CD8-positive, alpha-beta memory T cell (primary cell): ENCODE measurements around the gene NDUFAF4. TPM values are rescaled to one million over a fixed set of nuclear protein-coding genes. Genes with fewer than 3 reads are reported as not detected.

Experiments used
- CTCF ChIA-PET: fragments of 350-600 bp; sonication (Branson Sonifier 250); formaldehyde crosslinking; loops from one replicate; lab custom pipeline; 2021; ENCODE audit warnings: antibody characterized with exemption; lab: Charles Lee
- POLR2A ChIA-PET: fragments of 350-600 bp; sonication (Branson Sonifier 250); formaldehyde crosslinking; loops from one replicate; lab custom pipeline; 2021; ENCODE audit warnings: antibody characterized with exemption; lab: Charles Lee
- DNase-seq, 5 donors: peaks; one replicate each; pipeline versions ENCODE4 v3.0.0 to v3.0.0-alpha.2; 2020 to 2022; ENCODE audit warnings: mixed read lengths in 1 of 5
- H3K27ac ChIP-seq: one replicate; pipeline ENCODE4 v1.7.0; 2013; ENCODE audit warnings: low read depth, mild to moderate bottlenecking, low read length, moderate library complexity
- H3K27me3 ChIP-seq: 2 replicates; pipeline ENCODE4 v1.7.0; 2013; ENCODE audit warnings: low read length, mild to moderate bottlenecking; ENCODE audit not compliant: insufficient read depth, poor library complexity, severe bottlenecking
- H3K36me3 ChIP-seq: 2 replicates; pipeline ENCODE4 v1.7.0; 2013; ENCODE audit warnings: mild to moderate bottlenecking, low read length, moderate library complexity; ENCODE audit not compliant: insufficient read depth
- H3K4me1 ChIP-seq: 2 replicates; pipeline ENCODE4 v1.7.0; 2013; ENCODE audit warnings: mild to moderate bottlenecking, low read length, moderate library complexity; ENCODE audit not compliant: insufficient read depth
- H3K4me3 ChIP-seq: 2 replicates; pipeline ENCODE4 v1.7.0; 2013; ENCODE audit warnings: mild to moderate bottlenecking, low read length
- H3K9me3 ChIP-seq: 2 replicates; pipeline ENCODE4 v1.7.0; 2013; ENCODE audit warnings: mild to moderate bottlenecking, low read length
- H3K27ac Mint-ChIP-seq, 8 donors: one replicate each; pipeline ENCODE4 v1.8.0; 2020 to 2021; ENCODE audit warnings: mixed read lengths in 8 of 8, mild to moderate bottlenecking in 6 of 8, inconsistent platforms in 3 of 8, moderate library complexity in 3 of 8
- H3K27me3 Mint-ChIP-seq, 2 donors: one replicate each; pipeline ENCODE4 v1.8.0; 2020 to 2021; ENCODE audit warnings: mixed read lengths in 2 of 2, mild to moderate bottlenecking in 1 of 2, moderate library complexity in 1 of 2
- H3K36me3 Mint-ChIP-seq, 3 donors: one replicate each; pipeline ENCODE4 v1.8.0; 2020 to 2021; ENCODE audit warnings: mixed read lengths in 3 of 3, inconsistent platforms in 1 of 3, mild to moderate bottlenecking in 1 of 3
- H3K4me1 Mint-ChIP-seq, 3 donors: one replicate each; pipeline ENCODE4 v1.8.0; 2020 to 2021; ENCODE audit warnings: mixed read lengths in 3 of 3, inconsistent platforms in 1 of 3, mild to moderate bottlenecking in 1 of 3
- H3K4me3 Mint-ChIP-seq, 7 donors: one replicate each; pipeline ENCODE4 v1.8.0; 2020 to 2021; ENCODE audit warnings: mixed read lengths in 7 of 7, mild to moderate bottlenecking in 6 of 7, moderate library complexity in 4 of 7, inconsistent platforms in 2 of 7
- H3K9me3 Mint-ChIP-seq, 5 donors: one replicate each; pipeline ENCODE4 v1.8.0; 2020 to 2022; ENCODE audit warnings: mixed read lengths in 5 of 5, mild to moderate bottlenecking in 3 of 5, moderate library complexity in 2 of 5, inconsistent platforms in 1 of 5
- polyA plus RNA-seq: library from polyadenylated mRNA; unstranded; fragments of 300-500 nt; fragmentation: Illumina TruSeq; gene quantifications from one replicate; pipeline ENCODE4 v1.2.3, GENCODE V29; 2021
- total RNA-seq, 2 experiments: library from RNA; stranded (reverse); gene quantifications; one replicate each; pipeline ENCODE4 v1.2.3, GENCODE V29; 2021

Gene NDUFAF4
- total and polyA plus RNA-seq, 3 experiments from 2014 or later: 69.3 to 84.9 (median 76.5) TPM

- H3K4me3 ChIP-seq: no peak overlapping the region
- no peaks in the 10 kb centered on the region for H3K9me3 ChIP-seq
- ChIA-PET CTCF (interaction anchor here (1.0 kb wide), 1 partner anchor 32 kb away, joined by 3 read pairs; no protein-coding TSS in a partner anchor), POLR2A (no interaction called here)
- H3K27me3 ChIP-seq: peaks cover 12% of the 10 kb centered on the region
- H3K36me3 Mint-ChIP-seq: no peaks in the 10 kb centered on the region
- DNase-seq: no peak
- no peaks in the 10 kb centered on the region for H3K4me1 Mint-ChIP-seq
- H3K27me3 Mint-ChIP-seq: peaks cover 8 to 62% of the 10 kb centered on the region in 2 donors
- H3K4me1 ChIP-seq: no peaks in the 10 kb centered on the region
- H3K36me3 ChIP-seq: no peaks in the 10 kb centered on the region
- H3K9me3 Mint-ChIP-seq: peaks cover 0 to 2% (median 0%) of the 10 kb centered on the region in 5 donors
- no peak overlapping the region for H3K4me3 Mint-ChIP-seq
- H3K27ac ChIP-seq: no peak overlapping the region
- no peak overlapping the region for H3K27ac Mint-ChIP-seq
These were observed 32.7 kb downstream of the NDUFAF4 start for GRCh38 chr6:96865055-96865405.

DNA sequence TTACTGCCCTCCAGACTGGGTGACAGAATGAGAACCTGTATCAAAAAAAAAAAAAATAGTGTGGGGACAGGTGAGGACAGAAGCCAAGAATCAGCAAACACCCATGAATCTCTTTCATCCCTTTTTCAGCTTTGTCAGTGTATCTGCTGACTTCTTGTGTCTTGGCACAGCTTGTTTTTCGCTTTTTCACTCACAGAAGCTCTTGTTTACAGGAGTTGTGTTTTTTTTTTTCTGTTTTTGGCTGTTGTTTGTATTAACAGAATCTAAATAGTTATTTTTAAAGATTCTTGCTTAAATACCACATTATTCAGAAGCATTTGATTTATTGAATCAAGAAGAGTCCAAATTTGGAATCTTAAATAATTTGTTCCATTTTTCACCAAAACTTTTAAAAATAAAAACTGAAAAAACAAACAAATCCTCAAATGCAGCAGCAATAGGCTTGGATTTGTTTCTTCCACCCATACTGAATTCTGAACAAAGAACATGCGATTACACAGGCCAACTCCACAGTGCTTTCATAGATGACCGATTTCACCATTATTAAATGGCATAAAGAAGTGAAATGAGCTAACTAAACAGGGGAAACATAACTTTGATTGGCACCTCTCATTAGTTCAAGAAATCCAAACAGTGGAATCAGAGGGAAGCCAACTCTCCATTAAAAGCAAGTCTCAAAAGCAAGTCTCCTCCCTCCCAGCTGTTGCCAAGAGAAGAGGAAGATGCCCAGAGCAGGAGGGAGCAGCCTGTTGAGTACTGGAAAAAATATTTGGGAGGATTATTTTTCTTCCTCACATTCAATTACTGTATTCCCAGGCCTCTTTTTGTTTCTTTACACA lies 33.3 kb downstream of the NDUFAF4 start:
- no peak overlapping the region for H3K4me3 ChIP-seq
- Mint-ChIP-seq H3K4me3 (no peak overlapping the region), H3K27me3 (peaks cover 8 to 65% of the 10 kb centered on the region in 2 donors), H3K9me3 (peaks cover 0 to 2% (median 0%) of the 10 kb centered on the region in 5 donors), H3K4me1 (no peaks in the 10 kb centered on the region), H3K36me3 (no peaks in the 10 kb centered on the region), H3K27ac (no peak overlapping the region)
- DNase-seq: no peak
- H3K27ac ChIP-seq: no peak overlapping the region
- ChIA-PET POLR2A (no interaction called here), CTCF (no interaction called here)
- peaks cover 12% of the 10 kb centered on the region for H3K27me3 ChIP-seq
- no peaks in the 10 kb centered on the region for H3K4me1 ChIP-seq
- H3K9me3 ChIP-seq: no peaks in the 10 kb centered on the region
- no peaks in the 10 kb centered on the region for H3K36me3 ChIP-seq

DNA sequence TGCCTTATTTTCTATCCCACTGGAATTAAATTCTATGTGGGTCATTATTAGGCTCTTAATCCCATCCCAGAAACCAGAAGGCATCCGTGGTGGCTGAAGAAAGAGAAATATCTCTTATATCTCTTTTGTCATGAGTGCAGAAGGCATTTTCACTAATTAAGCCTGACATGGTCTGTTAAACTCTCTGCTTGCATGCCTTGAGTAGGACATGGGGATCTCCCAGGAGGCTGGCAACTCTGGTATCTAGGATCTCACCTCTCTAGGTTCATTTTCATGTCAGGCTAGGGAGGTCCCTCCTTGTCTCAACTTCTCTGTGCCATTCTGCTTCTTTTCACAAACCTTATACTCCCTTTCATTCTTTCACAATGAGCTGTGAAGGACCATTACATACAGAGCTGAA lies 35.1 kb downstream of the NDUFAF4 start:
- no peaks in the 10 kb centered on the region for H3K36me3 ChIP-seq
- CTCF ChIA-PET: no interaction called here
- no peak for DNase-seq

GRCh38 chr6:96861588-96861987 lies 36.1 kb downstream of the NDUFAF4 start:
- ChIA-PET CTCF (no interaction called here), POLR2A (no interaction called here)
- Mint-ChIP-seq H3K9me3 (peaks cover 0 to 2% (median 0%) of the 10 kb centered on the region in 5 donors), H3K4me3 (no peak overlapping the region), H3K27me3 (peaks cover 9 to 69% of the 10 kb centered on the region in 2 donors), H3K36me3 (no peaks in the 10 kb centered on the region), H3K4me1 (no peaks in the 10 kb centered on the region), H3K27ac (no peak overlapping the region)
- Histone ChIP-seq H3K36me3 (no peaks in the 10 kb centered on the region), H3K4me3 (no peak overlapping the region), H3K27me3 (peaks cover 6% of the 10 kb centered on the region), H3K27ac (no peak overlapping the region), H3K4me1 (no peaks in the 10 kb centered on the region), H3K9me3 (no peaks in the 10 kb centered on the region)
- DNase-seq: no peak

More for the DNA sequence above, 35.1 kb downstream of the NDUFAF4 start:
- Histone ChIP-seq H3K27me3 (peaks cover 8% of the 10 kb centered on the region), H3K4me1 (no peaks in the 10 kb centered on the region), H3K4me3 (no peak overlapping the region), H3K9me3 (no peaks in the 10 kb centered on the region), H3K27ac (no peak overlapping the region)
- H3K27ac Mint-ChIP-seq: no peak overlapping the region
- no peaks in the 10 kb centered on the region for H3K4me1 Mint-ChIP-seq
- peaks cover 8 to 65% of the 10 kb centered on the region in 2 donors for H3K27me3 Mint-ChIP-seq
- POLR2A ChIA-PET: no interaction called here
- no peak overlapping the region for H3K4me3 Mint-ChIP-seq
- H3K36me3 Mint-ChIP-seq: no peaks in the 10 kb centered on the region
- peaks cover 0 to 2% (median 0%) of the 10 kb centered on the region in 5 donors for H3K9me3 Mint-ChIP-seq

DNA sequence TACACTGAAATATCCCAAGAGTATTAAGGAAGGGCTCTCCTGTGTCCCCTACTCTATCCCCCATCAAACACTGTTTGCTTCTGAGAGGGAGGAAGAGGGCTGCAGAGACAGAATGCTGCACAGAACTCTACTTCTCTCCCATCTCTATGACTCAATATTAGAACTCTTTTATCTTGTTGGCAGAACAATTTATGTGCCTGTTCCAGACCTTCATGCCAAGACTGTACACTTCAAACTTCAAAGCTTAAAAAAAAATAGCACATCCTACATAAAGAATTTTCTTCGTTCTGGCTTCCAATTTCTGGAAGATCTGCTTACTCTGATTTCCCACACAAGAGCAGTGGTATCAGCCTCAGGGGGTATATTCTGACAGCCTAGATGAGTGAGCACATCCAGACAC lies 40.8 kb downstream of the NDUFAF4 start:
- ChIA-PET CTCF (no interaction called here), POLR2A (no interaction called here)
- Mint-ChIP-seq H3K27me3 (peaks cover 2 to 37% of the 10 kb centered on the region in 2 donors), H3K27ac (no peak overlapping the region), H3K4me3 (no peak overlapping the region), H3K36me3 (no peaks in the 10 kb centered on the region), H3K9me3 (peaks cover 0 to 3% (median 0%) of the 10 kb centered on the region in 5 donors), H3K4me1 (no peaks in the 10 kb centered on the region)
- Histone ChIP-seq H3K4me3 (no peak overlapping the region), H3K9me3 (no peaks in the 10 kb centered on the region), H3K4me1 (no peaks in the 10 kb centered on the region), H3K27ac (no peak overlapping the region), H3K36me3 (no peaks in the 10 kb centered on the region), H3K27me3 (no peaks in the 10 kb centered on the region)
- no peak for DNase-seq

- H3K4me3 Mint-ChIP-seq: no peak overlapping the region
- DNase-seq: no peak
- no peaks in the 10 kb centered on the region for H3K27me3 ChIP-seq
- peaks cover 4 to 14% of the 10 kb centered on the region in 2 donors for H3K27me3 Mint-ChIP-seq
- H3K4me1 Mint-ChIP-seq: no peaks in the 10 kb centered on the region
- H3K27ac ChIP-seq: no peak overlapping the region
- peaks cover 0 to 7% (median 0%) of the 10 kb centered on the region in 5 donors for H3K9me3 Mint-ChIP-seq
- no peaks in the 10 kb centered on the region for H3K9me3 ChIP-seq
- POLR2A ChIA-PET: no interaction called here
- CTCF ChIA-PET: no interaction called here
- no peaks in the 10 kb centered on the region for H3K36me3 Mint-ChIP-seq
- no peaks in the 10 kb centered on the region for H3K36me3 ChIP-seq
- H3K4me1 ChIP-seq: no peaks in the 10 kb centered on the region
- no peak overlapping the region for H3K4me3 ChIP-seq
- no peak overlapping the region for H3K27ac Mint-ChIP-seq
These were observed 44.6 kb downstream of the NDUFAF4 start for GRCh38 chr6:96853083-96853482.

DNA sequence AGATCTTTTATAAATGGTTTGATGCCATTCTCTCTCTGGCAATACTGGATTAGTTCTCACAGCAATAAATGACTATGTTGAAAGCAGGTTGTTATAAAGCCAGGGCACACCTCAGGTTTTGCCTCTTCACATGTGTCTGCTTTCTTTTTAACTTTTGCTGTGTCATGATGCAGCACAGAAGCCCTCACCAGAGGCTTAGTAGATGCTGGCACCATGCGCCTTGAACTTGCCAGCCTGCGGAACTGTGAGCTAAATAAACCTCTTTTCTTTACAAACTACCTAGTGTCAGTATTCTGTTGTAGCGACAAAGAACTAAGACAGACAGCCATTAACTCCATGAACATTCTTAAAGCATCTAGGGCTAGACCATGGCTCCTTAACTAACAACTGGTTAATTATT lies 45.1 kb downstream of the NDUFAF4 start:
- POLR2A ChIA-PET: no interaction called here
- H3K4me3 ChIP-seq: no peak overlapping the region
- no peaks in the 10 kb centered on the region for H3K4me1 ChIP-seq
- Mint-ChIP-seq H3K9me3 (peaks cover 0 to 7% (median under 1%) of the 10 kb centered on the region in 5 donors), H3K27me3 (peaks cover 6 to 9% of the 10 kb centered on the region in 2 donors), H3K4me3 (no peak overlapping the region), H3K27ac (no peak overlapping the region), H3K36me3 (no peaks in the 10 kb centered on the region), H3K4me1 (no peaks in the 10 kb centered on the region)
- no peaks in the 10 kb centered on the region for H3K27me3 ChIP-seq
- no peaks in the 10 kb centered on the region for H3K36me3 ChIP-seq
- H3K9me3 ChIP-seq: no peaks in the 10 kb centered on the region
- no peak overlapping the region for H3K27ac ChIP-seq
- DNase-seq: no peak
- CTCF ChIA-PET: no interaction called here

- no peak overlapping the region for H3K4me3 ChIP-seq
- ChIA-PET CTCF (no interaction called here), POLR2A (no interaction called here)
- Mint-ChIP-seq H3K4me1 (no peaks in the 10 kb centered on the region), H3K4me3 (no peak overlapping the region), H3K36me3 (no peaks in the 10 kb centered on the region), H3K27me3 (peaks cover 9 to 11% of the 10 kb centered on the region in 2 donors), H3K27ac (no peak overlapping the region), H3K9me3 (peaks cover 0 to 11% (median 5%) of the 10 kb centered on the region in 5 donors)
- no peaks in the 10 kb centered on the region for H3K4me1 ChIP-seq
- H3K27ac ChIP-seq: no peak overlapping the region
- DNase-seq: no peak
- no peaks in the 10 kb centered on the region for H3K9me3 ChIP-seq
- H3K27me3 ChIP-seq: no peaks in the 10 kb centered on the region
- no peaks in the 10 kb centered on the region for H3K36me3 ChIP-seq
These were observed 45.8 kb downstream of the NDUFAF4 start for GRCh38 chr6:96851858-96852257.
